HG03045 (cell line): Measurements from ENCODE around the gene CNFN.

Experiments
- ATAC-seq: cut with Tn5 transposase; IDR thresholded peaks from one replicate; pipeline ENCODE4 v1.9.1; 2021; ENCODE audit warnings: mild to moderate bottlenecking, moderate library complexity; ENCODE audit not compliant: unreplicated experiment

Gene CNFN, protein sequence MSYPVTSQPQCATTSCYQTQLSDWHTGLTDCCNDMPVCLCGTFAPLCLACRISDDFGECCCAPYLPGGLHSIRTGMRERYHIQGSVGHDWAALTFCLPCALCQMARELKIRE

DNA sequence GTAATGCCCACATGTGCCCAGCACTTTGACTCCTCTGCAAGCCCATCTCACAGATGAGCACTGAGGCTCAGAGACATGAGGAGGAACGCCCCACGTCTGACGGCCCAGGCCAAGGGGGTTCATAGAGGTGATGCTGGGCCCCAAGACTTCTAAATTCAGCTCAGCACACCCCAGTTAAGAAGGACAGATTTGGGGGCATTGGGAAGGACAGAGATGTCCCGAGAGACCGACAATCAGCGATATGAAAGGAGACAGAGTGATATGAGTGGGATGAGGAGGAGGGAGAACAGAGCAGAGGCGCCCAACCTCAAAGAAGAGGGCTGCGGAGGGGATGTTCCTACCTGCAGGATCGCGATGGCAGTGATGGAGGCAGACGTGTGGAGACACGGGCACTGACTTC lies at the start of gene CNFN:
Gene CNFN, minus strand, starts transcription at position 399 of the 400 bp plus-strand sequence. CDS start 1,260 bp downstream, outside the sequence.
- no peak for ATAC-seq

GRCh38 chr19:42436006-42436405 lies 45.9 kb upstream of the CNFN start:
- no peak for ATAC-seq

DNA sequence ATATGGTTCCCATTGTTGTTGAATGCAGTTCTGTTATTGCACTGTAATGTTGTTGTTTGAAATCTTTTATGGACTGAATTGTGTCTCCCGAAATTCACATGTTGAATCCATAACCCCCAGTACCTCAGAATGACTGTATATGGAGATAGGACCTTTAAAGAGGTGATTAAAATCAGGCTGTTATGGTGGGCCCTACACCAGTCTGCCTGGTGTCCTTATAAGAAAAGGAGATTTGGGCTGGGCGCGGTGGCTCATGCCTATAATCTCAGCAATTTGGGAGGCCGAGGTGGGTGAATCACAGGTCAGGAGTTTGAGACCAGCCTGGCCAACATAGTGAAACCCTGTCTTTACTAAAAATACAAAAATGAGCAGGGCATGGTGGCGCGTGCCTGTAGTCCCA lies 45.2 kb upstream of the CNFN start:
- ATAC-seq, result no peak

DNA sequence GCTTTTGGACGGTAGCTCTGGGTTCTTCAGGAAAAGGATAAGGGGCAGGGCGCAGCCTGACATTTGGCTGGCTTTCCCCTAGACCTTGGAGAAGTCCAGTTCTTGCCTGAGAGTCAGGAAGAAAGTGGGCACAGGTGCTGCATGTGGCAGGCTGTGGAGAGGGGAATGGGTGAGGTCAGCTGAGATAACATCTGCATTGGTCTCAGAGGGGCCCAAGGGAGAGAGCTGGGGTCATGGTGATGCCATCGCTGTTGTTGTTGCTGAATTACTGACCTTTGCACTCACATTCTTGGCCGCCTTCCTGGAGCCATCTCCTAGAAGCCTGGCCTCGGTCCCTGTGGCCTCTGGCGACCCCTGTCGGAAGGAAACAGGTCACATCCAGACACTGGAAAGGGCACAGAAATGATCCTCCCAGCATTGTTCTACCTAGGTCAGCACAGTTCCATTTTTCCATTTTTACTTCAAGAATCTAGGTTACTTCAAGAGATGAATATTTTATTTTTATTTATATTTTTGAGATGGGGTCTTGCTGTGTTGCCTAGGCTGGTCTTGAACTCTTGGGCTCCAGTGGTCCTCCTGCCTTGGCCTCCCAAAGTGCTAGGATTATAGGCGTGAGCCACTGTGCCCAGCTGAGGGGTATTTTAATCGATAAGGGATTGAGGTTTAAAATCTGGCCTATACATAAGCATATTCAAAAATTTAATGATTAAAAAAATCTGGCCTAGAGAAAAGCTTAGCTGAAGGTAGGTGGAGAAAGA lies 43.6 kb upstream of the CNFN start:
- no peak for ATAC-seq

GRCh38 chr19:42431486-42431885 lies 41.4 kb upstream of the CNFN start:
- ATAC-seq, result no peak

GRCh38 chr19:42428676-42429075 lies 38.6 kb upstream of the CNFN start:
- no peak for ATAC-seq

DNA sequence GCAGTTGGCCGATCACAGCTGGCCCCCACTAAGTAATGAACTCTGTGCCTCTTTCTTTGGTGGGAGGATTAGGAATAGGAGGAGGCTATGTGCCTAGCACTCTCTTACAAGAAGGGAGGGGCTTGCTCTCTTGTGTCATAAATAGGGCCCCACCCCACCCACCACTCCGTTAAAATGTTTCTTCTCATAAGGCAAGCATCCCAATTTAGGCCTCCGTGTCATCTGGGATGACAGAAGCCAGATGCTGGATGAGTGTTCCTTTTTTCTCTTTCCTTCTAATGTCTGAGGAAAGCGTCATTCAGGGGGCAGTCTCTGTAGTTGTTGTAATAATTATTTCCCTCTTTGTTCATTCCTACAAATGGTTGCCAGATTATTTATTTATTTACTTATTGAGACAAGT lies 37.2 kb upstream of the CNFN start, which contains the start of gene LIPE:
Gene LIPE, minus strand, starts transcription at position 76 of the 400 bp plus-strand sequence. CDS start 239 bp downstream, outside the sequence.
- ATAC-seq, result no peak

- no peak for ATAC-seq
These were observed 36.5 kb upstream of the CNFN start for GRCh38 chr19:42426643-42427042.

- no peak for ATAC-seq
These were observed 34.6 kb upstream of the CNFN start for GRCh38 chr19:42424712-42425131.

GRCh38 chr19:42424345-42424707 lies 34.2 kb upstream of the CNFN start:
- ATAC-seq, result no peak

GRCh38 chr19:42423462-42424344 lies 33.6 kb upstream of the CNFN start:
- ATAC-seq, result peak; percentile 91

GRCh38 chr19:42422901-42423461 lies 32.9 kb upstream of the CNFN start:
- ATAC-seq, result peak; percentile 40

DNA sequence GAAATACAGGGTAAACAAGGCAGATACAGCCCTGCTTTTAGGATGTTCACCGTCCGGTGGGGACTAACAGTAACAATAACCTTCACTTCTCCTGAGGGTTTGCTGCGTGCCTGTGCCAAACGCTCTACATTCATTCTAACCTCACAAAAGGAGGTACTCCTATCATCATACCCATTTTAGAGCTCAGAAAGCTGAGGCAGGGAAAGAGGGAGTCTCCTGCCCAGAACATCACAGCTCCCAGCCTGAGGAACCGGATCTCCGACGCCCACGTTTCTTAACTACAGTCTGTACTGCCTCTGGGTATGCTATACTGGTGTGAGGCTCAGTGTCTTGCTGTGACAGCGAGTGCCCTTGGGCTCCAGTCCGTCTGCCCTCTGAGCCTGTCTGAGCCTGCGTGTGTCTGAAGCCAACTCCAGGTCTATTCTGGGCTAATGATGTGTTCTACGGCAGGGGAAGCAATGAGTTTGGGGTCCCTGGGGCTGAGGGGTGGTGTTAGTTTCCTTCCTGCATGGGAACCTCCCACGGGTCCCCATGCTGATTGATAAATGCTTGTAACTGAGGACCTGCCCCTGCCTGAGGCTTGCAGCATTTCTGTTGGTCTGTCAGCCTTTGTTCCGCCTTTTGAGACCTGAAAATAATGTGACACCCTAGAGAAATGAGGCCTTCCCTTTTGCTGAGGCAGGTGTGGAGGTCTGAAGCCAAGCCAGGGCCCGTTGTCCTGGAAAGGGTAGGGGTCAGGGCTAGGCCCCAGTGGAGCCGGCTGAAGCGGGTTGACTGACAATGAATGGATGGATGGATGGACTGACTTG lies 32.2 kb upstream of the CNFN start:
- ATAC-seq, result no peak

- ATAC-seq, result no peak
These were observed 31.5 kb upstream of the CNFN start for GRCh38 chr19:42421591-42422031.

DNA sequence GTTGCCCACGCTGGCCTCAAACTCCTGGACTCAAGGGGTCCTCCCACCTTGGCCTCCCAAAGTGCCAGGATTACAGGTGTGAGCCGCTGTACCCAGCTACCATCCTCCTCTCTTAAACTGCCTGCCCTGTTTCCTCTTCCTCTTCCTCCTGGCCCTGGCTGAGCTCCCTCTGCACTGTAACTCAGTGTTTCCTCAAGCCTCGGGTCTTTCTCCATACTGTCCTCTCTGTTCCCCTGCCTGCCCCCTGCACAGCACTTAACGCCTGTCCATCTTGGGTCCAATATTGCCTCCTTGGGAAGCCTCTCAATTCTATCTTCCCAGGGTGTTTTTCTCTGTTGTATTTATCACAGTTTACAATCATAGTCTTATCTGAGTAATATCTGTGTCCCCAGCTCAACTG lies 31.0 kb upstream of the CNFN start:
- ATAC-seq, result no peak

DNA sequence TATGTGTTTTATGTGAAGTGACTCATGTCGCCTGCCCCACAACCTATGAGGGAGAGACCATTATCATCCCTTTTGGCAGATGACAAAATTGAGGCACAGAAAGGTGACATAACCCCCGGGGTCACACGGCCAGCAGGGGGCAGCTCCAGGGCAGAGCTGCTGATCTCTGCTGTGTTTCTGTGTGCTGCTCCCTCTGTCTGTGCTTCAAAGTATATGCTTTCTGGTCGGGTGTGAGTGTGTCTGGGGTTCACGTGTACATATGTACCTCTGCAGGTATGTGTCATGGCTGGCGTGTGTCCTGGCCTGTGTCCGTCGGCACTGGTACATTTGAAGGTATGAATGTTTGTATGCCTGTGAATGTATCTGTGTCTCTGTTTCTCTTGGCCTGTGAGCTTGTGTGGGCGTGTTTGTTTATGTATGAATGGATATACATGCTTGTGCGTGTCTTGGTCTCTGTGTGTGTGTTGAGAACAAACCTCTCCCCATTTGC lies 30.0 kb upstream of the CNFN start:
- ATAC-seq, result no peak

GRCh38 chr19:42419309-42419708 lies 29.2 kb upstream of the CNFN start:
- no peak for ATAC-seq

- no peak for ATAC-seq
These were observed 22.6 kb upstream of the CNFN start for GRCh38 chr19:42412661-42413076.

- ATAC-seq, result no peak
These were observed 22.1 kb upstream of the CNFN start for GRCh38 chr19:42412227-42412626.

DNA sequence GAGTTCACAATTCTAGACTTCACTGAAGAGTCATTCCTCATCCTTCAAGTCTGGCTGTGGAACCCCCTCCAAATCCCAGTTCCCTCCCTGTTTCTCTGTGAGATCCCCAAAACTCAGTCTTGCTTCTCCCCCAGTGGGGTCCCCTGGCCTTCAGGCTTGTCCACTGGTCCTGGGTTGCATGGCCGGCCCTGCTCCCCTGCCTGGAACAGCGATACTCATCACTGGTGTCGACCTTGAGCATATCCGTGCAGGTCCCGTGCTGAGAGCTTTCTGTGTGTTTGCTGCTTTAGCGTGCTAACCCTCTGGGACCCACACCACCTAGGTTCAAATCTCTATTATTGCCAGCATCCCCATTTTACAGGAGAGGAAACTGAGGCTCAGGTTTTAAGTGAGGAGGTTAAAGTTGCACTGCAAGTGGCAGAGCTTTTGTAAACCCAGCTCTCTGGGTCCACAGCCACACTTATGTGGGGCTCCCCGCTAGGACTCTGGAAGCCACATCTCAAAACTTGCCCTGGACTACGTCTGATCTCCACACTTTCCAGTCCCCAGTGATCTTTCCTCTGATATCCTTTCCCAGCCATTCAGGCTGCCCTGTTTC lies 21.6 kb upstream of the CNFN start:
- ATAC-seq, result no peak
